ENCODE data around the gene FAM174C. TPM values are rescaled to one million over a fixed set of nuclear protein-coding genes. Genes with fewer than 3 reads are reported as not detected.
A peak's percentile ranks its signal among the peaks of the same experiment; 100 is the strongest.

Gene FAM174C
- total RNA-seq, 1 donor from 2014 or later, result 64.8 TPM

DNA sequence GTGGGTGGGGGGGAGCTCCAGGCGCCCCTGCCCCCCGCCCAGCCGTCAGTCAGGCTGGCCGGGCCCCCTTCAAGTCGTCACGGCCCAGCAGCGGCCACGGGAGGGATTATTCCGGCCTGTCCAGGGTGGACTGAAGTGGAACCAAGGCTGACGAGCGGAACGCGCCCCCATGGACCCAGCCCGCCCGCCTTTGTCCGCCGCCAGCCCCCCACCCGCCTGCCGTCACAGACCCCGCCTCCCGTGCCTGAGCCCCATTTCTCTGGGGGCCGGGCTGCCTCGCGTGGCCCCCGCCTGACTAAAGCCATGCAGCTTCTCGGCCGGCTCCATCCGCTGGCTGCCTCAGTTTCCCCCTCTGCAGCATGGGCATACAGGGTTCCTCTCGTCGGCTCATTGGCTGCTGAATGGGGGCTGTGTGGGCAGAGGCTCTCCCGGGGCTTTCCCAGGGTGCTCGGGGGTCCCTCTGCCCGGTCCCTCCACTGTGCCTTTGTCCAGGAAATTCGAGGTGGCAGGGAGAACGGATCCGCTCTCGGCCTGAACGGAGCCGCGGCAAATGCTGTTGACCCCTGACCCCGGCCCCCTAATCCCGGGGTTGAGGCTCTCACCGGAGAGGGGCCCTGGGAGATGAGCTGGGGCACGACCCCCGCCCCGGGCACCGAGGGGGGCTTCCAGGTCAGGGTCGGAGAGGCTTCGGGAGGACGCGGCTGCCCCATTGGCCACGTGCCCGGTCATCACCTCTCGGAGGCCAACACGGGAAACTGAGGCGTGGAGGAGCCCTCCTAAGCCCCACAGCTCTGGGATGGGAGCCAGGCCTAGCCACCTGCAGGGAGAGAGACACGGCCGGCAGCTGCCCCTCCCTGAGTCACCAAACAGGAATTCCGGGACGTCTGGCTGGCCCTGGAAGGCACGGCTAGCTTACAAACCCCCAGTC lies 37.7 kb downstream of the FAM174C start:
- H3K27ac ChIP-seq, result no peak overlapping the region
- intact Hi-C loops (cut with DNase I), result no loop called here
- no peaks in the 10 kb centered on the region for H3K9me3 ChIP-seq
- no peaks in the 10 kb centered on the region for H3K27me3 ChIP-seq
- H3K36me3 ChIP-seq, result no peaks in the 10 kb centered on the region
- peaks cover 11% of the 10 kb centered on the region for H3K4me1 ChIP-seq
- no peak overlapping the region for H3K4me3 ChIP-seq
- DNase-seq (ENCODE audit: extremely low spot score in 2 of 2), result no peak
- TF ChIP-seq, protein P1, sequence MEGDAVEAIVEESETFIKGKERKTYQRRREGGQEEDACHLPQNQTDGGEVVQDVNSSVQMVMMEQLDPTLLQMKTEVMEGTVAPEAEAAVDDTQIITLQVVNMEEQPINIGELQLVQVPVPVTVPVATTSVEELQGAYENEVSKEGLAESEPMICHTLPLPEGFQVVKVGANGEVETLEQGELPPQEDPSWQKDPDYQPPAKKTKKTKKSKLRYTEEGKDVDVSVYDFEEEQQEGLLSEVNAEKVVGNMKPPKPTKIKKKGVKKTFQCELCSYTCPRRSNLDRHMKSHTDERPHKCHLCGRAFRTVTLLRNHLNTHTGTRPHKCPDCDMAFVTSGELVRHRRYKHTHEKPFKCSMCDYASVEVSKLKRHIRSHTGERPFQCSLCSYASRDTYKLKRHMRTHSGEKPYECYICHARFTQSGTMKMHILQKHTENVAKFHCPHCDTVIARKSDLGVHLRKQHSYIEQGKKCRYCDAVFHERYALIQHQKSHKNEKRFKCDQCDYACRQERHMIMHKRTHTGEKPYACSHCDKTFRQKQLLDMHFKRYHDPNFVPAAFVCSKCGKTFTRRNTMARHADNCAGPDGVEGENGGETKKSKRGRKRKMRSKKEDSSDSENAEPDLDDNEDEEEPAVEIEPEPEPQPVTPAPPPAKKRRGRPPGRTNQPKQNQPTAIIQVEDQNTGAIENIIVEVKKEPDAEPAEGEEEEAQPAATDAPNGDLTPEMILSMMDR (IDR thresholded peaks at IDR 0.05), result no peak
- TF ChIP-seq POLR2A (IDR thresholded peaks at IDR 0.05) (no peak), POLR2AphosphoS5 (IDR thresholded peaks at IDR 0.05; ENCODE audit: insufficient read depth in 1 of 2, low read depth in 1 of 2) (no peak)

DNA sequence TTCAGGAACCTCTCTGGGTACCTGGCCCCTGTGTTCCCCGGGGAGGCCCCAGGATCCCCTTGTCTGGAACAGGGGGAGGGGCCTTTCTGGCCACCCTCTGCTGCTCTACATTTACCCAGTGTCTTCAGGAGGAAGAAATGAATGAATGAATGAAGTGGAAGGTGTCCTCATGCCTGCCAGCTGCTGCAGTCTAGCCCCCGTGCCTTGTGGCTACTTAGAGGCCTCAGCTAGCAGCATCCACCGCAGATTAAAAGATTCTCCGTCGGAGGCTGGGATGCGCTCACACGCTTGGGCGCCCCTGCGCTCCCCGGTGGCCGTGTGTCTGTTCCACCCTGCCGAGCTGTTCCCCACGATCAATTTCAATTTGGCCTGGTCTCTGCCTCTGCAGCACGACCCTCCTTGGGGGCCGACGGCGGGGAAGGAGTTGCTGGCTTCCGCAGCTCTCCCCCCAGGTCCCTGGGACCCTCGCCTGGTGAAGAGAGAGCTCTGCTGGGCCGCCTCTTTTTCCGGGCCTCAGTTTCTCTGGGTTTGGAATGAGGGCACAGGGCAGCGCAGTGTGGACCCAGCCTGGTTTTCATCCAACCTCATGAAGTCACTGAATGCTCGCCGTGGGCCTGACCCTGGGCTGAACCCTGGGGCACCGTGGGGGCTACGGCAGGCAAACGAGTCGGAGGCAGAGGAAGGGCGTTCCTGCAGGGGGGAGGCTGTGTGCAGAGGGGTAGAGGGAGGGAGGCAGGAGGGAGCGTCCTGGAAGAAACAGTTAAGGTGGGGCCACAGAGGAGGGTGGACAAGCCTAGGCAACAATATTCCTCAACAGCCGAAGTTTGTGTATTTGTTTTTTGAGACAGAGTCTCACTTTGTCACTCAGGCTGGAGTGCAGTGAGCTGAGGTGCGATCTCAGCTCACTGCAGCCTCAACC lies 38.6 kb downstream of the FAM174C start:
- Histone ChIP-seq H3K4me1 (peaks cover 11% of the 10 kb centered on the region), H3K27me3 (no peaks in the 10 kb centered on the region), H3K4me3 (no peak overlapping the region), H3K27ac (no peak overlapping the region), H3K36me3 (no peaks in the 10 kb centered on the region), H3K9me3 (no peaks in the 10 kb centered on the region)
- intact Hi-C loops (cut with DNase I), result no loop called here
- no peak for DNase-seq (ENCODE audit: extremely low spot score in 2 of 2)
- TF ChIP-seq, protein P1 (IDR thresholded peaks at IDR 0.05), result no peak
- TF ChIP-seq POLR2AphosphoS5 (IDR thresholded peaks at IDR 0.05; ENCODE audit: insufficient read depth in 1 of 2, low read depth in 1 of 2), result no peak
- TF ChIP-seq POLR2A (IDR thresholded peaks at IDR 0.05), result no peak

GRCh38 chr19:1315470-1316166 lies 40.3 kb downstream of the FAM174C start:
- Histone ChIP-seq H3K27ac (no peak overlapping the region), H3K27me3 (no peaks in the 10 kb centered on the region), H3K9me3 (no peaks in the 10 kb centered on the region), H3K36me3 (no peaks in the 10 kb centered on the region), H3K4me1 (peaks cover 11% of the 10 kb centered on the region), H3K4me3 (peak overlapping the region; percentile 13 to 37)
- intact Hi-C loops (cut with DNase I), result no loop called here
- TF ChIP-seq POLR2AphosphoS5 (IDR thresholded peaks at IDR 0.05; ENCODE audit: insufficient read depth in 1 of 2, low read depth in 1 of 2), result no peak
- TF ChIP-seq, protein P1 (IDR thresholded peaks at IDR 0.05), result peak; percentile 13 to 54 (median 32)
- no peak for DNase-seq (ENCODE audit: extremely low spot score in 2 of 2)

DNA sequence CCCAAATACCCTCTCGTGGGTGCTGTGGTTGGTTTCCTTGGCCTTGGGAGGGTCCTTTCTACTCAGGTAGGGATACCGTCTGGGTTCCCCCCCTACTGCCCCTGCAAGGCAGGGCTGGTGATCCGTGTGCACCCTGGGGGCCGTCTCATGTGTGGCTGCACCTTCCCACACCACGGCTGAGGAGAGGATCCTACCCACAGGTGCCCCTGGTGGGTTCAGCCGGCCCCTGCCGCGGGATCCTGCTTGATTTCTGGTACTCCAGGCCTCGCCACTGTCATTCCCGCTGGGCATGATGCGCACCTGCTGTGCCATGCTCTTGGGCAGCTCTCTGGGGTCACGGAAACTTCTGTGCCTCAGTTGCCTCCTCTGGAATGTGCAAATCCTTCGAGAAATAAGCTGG lies 41.1 kb downstream of the FAM174C start:
- H3K36me3 ChIP-seq, result no peaks in the 10 kb centered on the region
- H3K4me1 ChIP-seq, result peaks cover 11% of the 10 kb centered on the region
- no peak for TF ChIP-seq POLR2A (IDR thresholded peaks at IDR 0.05)
- TF ChIP-seq, protein P1 (IDR thresholded peaks at IDR 0.05), result no peak
- TF ChIP-seq POLR2AphosphoS5 (IDR thresholded peaks at IDR 0.05; ENCODE audit: insufficient read depth in 1 of 2, low read depth in 1 of 2), result no peak
- no peak overlapping the region for H3K4me3 ChIP-seq
- no peak for DNase-seq (ENCODE audit: extremely low spot score in 2 of 2)
- H3K27me3 ChIP-seq, result no peaks in the 10 kb centered on the region
- intact Hi-C loops (cut with DNase I), result no loop called here
- no peak overlapping the region for H3K27ac ChIP-seq
- H3K9me3 ChIP-seq, result no peaks in the 10 kb centered on the region

Data from vagina (tissue), 2 donors.